GM21526 (cell line): ENCODE data around the gene CIB4.

ENCODE experiments used
- ATAC-seq: cut with Tn5 transposase; IDR thresholded peaks from one replicate; pipeline ENCODE4 v1.9.1; 2021; ENCODE audit warnings: moderate library complexity; ENCODE audit not compliant: unreplicated experiment, low FRiP score

Gene CIB4

DNA sequence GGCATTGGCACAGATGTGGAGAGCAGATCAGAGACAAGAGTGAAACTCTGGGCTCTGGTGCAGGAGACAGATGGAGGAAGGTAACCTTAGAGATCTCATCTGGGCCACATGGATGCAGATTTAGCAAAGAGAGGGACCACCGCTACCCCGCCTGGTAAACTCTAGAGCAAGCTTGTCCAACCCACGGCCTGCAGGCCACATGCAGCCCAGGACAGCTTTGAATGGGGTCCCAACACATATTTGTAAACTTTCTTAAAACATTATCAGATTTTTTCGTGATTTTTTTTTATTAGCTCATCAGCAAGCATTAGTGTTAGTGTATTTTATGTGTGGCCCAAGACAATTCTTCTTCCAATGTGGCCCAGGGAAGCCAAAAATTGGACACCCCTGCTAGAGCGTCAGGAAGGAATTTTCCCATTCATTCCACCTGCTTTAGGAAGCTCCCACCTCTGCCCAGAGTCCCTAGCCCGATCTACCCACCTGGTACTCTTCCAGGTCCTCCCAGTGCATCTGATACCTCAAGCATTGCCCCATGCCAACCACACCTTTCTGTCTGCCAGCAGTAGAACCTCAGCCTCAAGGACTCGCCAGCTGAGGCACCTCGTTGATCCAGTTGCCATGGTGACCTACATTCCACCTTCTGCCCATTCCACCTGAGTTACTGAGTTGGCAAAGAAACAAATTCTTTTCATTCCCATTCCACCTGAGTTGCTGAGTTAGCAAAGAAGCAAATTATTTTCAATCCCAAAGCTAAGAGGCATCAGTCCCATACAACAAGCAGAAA, at the start of gene CIB4:
TSS of gene CIB4 (minus strand) at position 586 of the 784 bp plus-strand sequence. CDS start at position 534, 52 bp downstream.
- no peak for ATAC-seq

DNA sequence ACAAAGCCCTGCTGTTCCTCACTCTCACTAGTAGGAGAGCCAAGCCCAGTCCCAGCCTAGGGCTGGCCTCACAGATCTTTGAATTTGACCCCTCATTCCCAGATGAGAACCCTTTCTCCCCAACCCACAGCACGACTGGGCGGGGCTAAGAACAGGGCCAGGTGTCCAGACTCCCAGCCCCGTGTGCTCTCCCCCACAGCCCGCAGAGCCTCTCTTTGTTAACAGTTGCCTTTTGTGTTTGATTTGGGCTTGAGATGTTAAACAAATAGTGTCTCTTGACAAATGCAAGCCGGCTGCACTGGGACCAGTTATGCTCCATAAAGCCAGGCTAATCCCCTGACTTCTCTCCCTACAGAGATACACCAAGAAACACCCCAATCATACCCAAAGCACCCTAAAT, 46.6 kb upstream of the CIB4 start:
- no peak for ATAC-seq

DNA sequence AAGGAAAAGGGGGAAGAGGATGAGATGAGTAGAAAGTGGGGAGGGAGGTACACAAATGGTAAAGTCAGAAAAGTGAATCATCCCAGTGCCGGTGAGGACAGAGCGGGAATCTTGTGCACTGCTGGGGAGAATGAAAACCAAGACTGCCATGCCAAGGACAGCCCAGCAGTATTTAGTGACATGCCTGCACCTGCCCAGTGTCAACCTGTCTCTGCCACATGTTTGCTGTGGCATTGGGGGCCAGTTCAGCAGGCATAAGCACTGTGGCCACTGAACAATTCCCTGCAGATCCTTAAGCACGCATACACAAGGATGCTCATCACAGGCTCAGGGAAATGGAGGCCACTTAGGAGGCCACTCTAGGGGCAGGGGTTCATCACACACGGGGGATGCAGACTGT, 46.2 kb upstream of the CIB4 start:
- no peak for ATAC-seq

GRCh38 chr2:26685989-26686839, 45.0 kb upstream of the CIB4 start:
- no peak for ATAC-seq

DNA sequence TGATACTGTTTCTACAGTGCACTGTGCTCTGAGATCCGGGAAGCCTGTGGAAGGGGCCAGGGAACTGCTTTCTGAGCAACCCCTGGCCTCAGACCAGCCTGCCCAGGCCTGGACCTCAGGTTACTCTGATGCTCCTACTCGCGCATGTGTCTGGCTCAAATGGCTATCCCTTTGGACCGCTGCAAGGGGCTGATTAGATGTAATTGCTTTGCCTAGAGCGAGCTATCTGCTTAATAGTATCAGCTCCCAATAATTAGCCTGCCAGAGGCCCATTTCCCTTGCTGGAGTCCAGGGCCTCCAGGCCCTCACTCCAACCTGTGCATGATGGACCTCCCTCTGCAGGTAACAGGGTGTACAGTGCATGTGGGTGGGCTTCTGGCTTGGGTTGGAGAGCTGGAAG, 44.2 kb upstream of the CIB4 start:
- no peak for ATAC-seq

- ATAC-seq = no peak
These were observed 42.4 kb upstream of the CIB4 start for GRCh38 chr2:26683583-26683982.

GRCh38 chr2:26682155-26682554, 41.0 kb upstream of the CIB4 start:
- ATAC-seq = no peak

DNA sequence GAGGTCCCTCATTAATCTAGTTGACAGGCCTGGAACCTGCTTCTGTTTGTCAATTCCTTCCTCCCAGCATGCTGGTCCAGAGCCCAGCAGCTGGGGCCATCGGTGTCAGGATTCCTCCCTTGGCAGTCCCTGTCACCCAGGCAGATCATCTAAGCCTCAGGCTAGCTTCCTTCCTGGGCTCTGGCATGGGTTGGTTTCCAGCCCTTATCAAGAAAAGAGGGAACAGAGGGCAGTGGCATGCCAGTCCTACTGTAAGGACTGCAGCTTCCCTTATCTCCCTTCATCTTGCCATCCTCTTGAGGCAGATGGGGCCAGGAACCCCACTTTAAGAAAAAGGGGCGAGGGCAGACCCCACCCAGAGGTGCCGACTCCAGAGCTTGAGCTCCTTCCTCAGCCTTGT, 40.5 kb upstream of the CIB4 start:
- no peak for ATAC-seq

DNA sequence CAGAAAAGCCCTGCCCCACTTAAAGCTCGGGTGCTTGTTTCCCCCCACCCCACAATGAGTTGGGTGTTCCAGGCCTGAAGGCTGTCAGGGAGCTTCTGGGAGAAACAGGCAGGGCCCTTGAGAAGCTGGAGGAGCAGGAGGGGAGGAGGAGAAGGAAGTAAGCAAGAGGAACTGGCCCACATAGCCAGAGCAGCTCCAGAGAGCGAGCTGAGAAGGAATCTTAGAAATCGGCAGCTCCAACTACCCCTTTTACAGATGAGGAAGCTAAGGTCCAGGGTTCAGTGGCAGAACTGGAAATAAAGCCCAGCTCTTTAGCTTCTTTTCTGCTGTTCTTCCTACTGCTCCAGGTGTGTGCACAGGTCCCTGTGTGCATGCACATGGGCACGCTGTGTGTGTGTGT, 38.7 kb upstream of the CIB4 start:
- no peak for ATAC-seq

GRCh38 chr2:26678035-26678434, 36.9 kb upstream of the CIB4 start:
- no peak for ATAC-seq

- no peak for ATAC-seq
These were observed 34.6 kb upstream of the CIB4 start for GRCh38 chr2:26675651-26676255.

DNA sequence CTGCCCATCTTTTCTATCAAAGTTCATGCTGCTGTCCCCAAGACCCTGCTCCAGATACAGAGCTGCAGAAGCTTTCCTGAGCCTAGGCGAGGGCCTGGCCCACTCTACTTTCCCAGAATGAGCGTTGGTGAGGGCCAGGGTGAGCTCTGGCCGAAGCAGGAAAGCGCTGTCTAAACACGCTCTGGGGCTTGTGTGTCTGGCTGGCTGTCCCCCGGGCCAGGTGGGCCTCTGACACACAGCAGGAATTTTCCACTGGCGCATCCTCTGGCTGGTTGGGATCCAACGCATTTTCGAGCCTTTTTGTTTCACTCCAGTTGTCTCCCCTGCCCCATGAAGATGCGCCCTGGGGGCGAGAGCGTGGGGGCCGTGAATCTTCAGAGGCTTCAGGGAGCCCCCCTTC, 33.6 kb upstream of the CIB4 start:
- ATAC-seq = no peak

DNA sequence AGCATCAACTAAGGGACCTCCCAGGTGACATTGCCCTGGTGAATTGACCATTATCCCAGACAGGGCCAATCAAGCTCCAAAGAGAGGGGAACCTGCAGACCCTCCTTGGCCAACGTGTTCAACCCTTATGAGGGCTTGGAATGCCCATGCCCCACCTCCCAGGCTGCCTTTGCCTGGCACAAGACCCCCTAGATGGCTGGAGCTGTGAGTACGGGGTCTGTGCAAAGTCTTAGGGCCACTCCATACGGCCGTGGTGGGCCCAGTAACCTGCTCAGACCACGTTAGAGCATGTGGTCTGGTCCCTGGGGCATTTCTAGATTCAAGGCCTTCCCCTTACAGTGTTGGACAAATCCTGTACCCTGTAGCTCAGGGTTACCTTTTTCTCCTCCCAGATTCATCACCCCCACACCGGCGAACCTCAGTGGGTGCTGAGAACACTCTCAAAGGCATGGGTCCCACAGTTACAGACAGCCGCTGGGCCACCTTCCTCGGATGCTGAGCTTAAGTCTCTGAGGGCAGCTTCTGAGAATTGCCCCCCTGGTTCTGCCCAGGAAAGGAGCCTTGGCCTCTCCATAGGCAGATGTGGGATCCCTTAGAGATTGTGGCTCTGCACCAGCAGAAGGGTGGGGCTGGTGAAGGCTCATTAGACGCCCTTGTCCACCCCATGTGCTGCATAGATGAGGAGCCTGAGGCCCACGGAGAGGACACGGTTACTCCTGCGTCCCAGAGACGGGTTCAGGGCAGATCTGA, 33.0 kb upstream of the CIB4 start:
- ATAC-seq = no peak

DNA sequence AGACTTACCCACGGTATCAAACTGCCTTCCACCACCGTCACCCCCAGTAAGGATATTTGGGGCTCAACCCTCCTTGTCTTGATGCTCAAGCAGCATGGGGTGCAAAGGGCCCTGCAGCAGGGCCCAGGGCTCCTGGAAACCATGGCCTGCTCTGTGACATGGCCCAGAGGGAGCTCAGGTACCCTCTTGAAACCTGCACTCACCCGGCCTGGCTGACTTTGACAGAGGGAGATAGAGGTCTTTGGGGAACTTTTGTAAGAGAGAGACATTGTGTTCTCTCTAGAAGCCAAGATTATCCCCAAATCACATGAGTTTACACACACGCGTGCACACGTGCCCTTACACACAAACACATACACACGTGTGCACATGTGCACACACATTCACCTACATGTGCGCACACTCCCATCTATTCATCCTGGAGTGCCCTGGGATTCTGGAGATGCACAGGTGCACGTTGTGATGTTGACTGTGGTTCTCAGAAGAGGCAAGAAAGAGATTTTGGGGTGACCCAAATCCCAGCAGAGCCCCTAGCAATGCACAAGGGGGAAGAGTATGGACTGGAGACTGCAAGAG, 31.7 kb upstream of the CIB4 start:
- ATAC-seq = no peak

GRCh38 chr2:26672112-26672817, 31.1 kb upstream of the CIB4 start:
- ATAC-seq = no peak

DNA sequence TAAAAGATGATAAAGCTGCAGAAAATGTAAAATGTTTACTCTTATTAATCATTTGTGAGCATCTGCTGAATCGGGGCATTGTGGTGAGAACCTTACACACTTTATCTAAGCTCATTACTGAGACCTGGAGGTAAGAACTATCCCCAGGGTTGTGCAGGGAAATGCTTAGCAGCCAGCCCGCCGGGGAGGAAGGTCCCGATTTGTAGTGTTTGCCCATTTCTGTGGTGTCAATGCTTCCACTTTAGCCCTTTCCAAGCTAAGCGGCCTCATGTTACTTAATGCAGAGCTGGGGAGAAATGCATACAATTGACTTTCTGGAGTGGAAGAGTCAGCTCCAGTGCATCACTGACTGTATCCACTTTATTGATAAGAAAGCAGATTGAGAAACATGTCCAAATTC, 30.5 kb upstream of the CIB4 start:
- no peak for ATAC-seq

DNA sequence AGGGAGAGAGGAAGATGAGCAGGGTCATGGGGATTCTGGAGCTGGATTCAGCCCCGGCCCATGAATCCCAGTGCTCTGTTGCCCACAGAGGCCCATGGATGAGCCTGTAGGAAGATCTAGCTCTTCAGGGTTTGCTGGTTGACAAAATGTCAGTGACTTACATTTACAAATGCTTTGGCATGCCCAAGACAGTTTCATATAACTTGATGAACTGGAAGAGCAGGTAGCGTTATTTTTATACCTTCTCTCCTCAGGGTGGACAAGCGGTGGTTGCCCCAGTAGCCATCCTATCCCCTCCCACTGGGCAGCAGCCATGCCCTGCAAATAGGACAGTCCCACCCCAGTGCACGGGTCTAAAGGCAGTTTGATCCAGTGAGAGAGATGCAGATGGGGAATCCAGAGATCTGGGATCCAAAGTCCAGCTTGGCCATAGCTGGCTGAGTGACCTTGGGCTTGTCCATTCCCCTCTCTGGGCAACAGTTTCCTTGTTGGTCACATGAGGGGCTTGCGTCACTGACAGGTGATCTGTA, 29.8 kb upstream of the CIB4 start:
- no peak for ATAC-seq

DNA sequence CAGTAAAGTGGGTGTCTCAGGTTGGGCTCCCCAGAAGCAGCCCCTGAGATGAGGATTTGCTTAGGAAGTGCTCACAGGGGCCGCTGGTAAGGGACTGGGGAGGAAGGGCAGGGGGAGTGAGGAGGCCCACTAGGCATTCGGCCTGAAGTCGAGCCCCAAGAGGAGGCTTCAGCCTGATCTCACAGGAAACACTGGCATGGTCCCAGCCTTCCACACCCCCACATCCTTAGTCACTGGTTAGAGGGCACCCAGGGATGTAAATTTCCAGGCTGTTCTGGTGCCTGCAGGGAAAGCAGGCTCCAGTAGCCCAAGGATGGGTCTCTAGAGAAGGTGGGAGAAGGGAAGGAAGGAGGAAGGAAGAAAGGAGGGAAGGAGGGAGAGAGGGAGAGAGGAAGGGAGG, 29.0 kb upstream of the CIB4 start:
- no peak for ATAC-seq
